ENCODE results near the gene TRPM4.

DNA sequence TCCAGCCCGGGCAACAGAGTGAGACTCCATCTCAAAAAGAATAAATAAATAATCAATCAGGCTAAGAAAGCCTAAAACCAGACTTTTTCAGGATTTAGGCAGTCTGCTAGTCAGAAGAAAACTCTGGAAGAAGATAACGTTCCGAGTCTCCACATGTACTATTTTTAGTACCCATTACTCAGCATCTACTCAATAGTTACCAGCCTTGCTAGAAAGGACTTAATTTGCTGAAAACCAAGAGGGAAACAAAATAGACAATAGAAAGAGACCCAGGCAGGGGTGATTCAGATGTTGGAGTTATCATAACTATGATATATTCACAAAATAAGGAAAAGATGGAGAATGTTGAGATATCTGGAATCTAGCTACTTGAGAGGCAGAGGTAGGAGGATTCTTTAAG, 47.0 kb upstream of the TRPM4 start:
- TF ChIP-seq, protein P1, sequence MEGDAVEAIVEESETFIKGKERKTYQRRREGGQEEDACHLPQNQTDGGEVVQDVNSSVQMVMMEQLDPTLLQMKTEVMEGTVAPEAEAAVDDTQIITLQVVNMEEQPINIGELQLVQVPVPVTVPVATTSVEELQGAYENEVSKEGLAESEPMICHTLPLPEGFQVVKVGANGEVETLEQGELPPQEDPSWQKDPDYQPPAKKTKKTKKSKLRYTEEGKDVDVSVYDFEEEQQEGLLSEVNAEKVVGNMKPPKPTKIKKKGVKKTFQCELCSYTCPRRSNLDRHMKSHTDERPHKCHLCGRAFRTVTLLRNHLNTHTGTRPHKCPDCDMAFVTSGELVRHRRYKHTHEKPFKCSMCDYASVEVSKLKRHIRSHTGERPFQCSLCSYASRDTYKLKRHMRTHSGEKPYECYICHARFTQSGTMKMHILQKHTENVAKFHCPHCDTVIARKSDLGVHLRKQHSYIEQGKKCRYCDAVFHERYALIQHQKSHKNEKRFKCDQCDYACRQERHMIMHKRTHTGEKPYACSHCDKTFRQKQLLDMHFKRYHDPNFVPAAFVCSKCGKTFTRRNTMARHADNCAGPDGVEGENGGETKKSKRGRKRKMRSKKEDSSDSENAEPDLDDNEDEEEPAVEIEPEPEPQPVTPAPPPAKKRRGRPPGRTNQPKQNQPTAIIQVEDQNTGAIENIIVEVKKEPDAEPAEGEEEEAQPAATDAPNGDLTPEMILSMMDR (IDR thresholded peaks at IDR 0.05) = no peak
- no peak for TF ChIP-seq POLR2A (IDR thresholded peaks at IDR 0.05)

Data from esophagus squamous epithelium (tissue), 4 donors.